Panc1 (cell line): ENCODE data around the gene PLIN4. TPM values are rescaled to one million over a fixed set of nuclear protein-coding genes. Genes with fewer than 3 reads are reported as not detected.

Source experiments
- ATAC-seq: fragments of 200-7000 bp; cut with Tn5 transposase; 2 replicates; pipeline ENCODE4 v1.9.1; 2020; ENCODE audit warnings: mild to moderate bottlenecking, moderate library complexity
- BruUV-seq: library from RNA; stranded (reverse); fragments of 400-500 nt; replicated peaks from 2 replicates; lab custom pipeline; 2021; lab: Mats Ljungman, UMichigan
- CTCF ChIA-PET: fragments of 300-600 bp; sonication (Branson Sonifier 250); formaldehyde crosslinking; loops from one replicate; lab custom pipeline; 2022; ENCODE audit warnings: antibody characterized with exemption; lab: Charles Lee
- POLR2A ChIA-PET: fragments of 300-600 bp; sonication (Branson Sonifier 250); formaldehyde crosslinking; loops from one replicate; lab custom pipeline; 2022; ENCODE audit warnings: antibody characterized with exemption; lab: Charles Lee
- DNase-seq: peaks from one replicate; pipeline ENCODE4 v3.0.0-alpha.2; 2010; ENCODE audit warnings: low read depth, low spot score
- H3K27ac ChIP-seq: 2 replicates; pipeline ENCODE4 v1.5.1; 2011; ENCODE audit warnings: mild to moderate bottlenecking, low read length, inconsistent platforms
- H3K27me3 ChIP-seq: fragments of 200-500 bp; sonication (Bioruptor generic); 2 replicates; pipeline ENCODE4 v1.6.0; 2014; ENCODE audit warnings: low read length, inconsistent platforms; ENCODE audit not compliant: control insufficient read depth, insufficient read depth
- H3K36me3 ChIP-seq: fragments of 200-500 bp; sonication (Bioruptor generic); 2 replicates; pipeline ENCODE4 v1.5.1; 2014; ENCODE audit warnings: inconsistent platforms, mild to moderate bottlenecking, low read length, moderate library complexity; ENCODE audit not compliant: control insufficient read depth, insufficient read depth
- H3K4me1 ChIP-seq: 2 replicates; pipeline ENCODE4 v1.5.1; 2011; ENCODE audit warnings: inconsistent platforms, mild to moderate bottlenecking, low read length, moderate library complexity; ENCODE audit not compliant: control insufficient read depth, insufficient read depth
- H3K4me3 ChIP-seq, 2 experiments: 2 replicates each; pipeline ENCODE4 v1.5.1; 2011 to 2012; ENCODE audit warnings: low read depth in 2 of 2, low read length in 2 of 2, mild to moderate bottlenecking in 2 of 2, inconsistent platforms in 1 of 2, moderate library complexity in 1 of 2
- H3K9me3 ChIP-seq: fragments of 200-500 bp; sonication (Bioruptor generic); 2 replicates; pipeline ENCODE4 v1.5.1; 2014; ENCODE audit warnings: low read depth, mild to moderate bottlenecking, inconsistent platforms, low read length, moderate library complexity; ENCODE audit not compliant: control insufficient read depth, insufficient read depth
- CTCF ChIP-seq: fragments of 450-650 bp; IDR thresholded peaks from 2 replicates; pipeline ENCODE4 v1.5.1; 2017; ENCODE audit warnings: mild to moderate bottlenecking
- POLR2AphosphoS5 ChIP-seq: IDR thresholded peaks from 2 replicates; pipeline ENCODE4 v1.6.1; 2012; ENCODE audit warnings: mild to moderate bottlenecking, low read depth, low read length, moderate library complexity
- REST ChIP-seq, 2 experiments: IDR thresholded peaks; 2 replicates each; pipeline ENCODE4 v1.6.1; 2011 to 2012; ENCODE audit warnings: low read depth in 2 of 2, control low read depth in 1 of 2, low read length in 1 of 2, mild to moderate bottlenecking in 1 of 2, moderate library complexity in 1 of 2; ENCODE audit not compliant: insufficient read depth in 1 of 2
- SIN3A ChIP-seq: IDR thresholded peaks from 2 replicates; pipeline ENCODE4 v1.6.1; 2012; ENCODE audit warnings: low read depth, mild to moderate bottlenecking, low read length, moderate library complexity, borderline replicate concordance; ENCODE audit not compliant: insufficient read depth
- TCF7L2 ChIP-seq: IDR thresholded peaks from 2 replicates; pipeline ENCODE4 v1.6.1; 2011; ENCODE audit warnings: mild to moderate bottlenecking, low read depth, low read length, inconsistent platforms
- in situ Hi-C: cut with HindIII; loops from 2 replicates; pipeline ENCODE4 v1.10.0; 2016; ENCODE audit warnings: low sequenced_read_pairs, low pct_unique_long_range_greater_than_20kb
- intact Hi-C: fragments of 100-400 bp; cut with micrococcal nuclease; formaldehyde crosslinking; loops from one replicate; pipeline ENCODE4 v1.10.0; 2022; ENCODE audit not compliant: unreplicated experiment
- total RNA-seq: library from RNA; stranded (reverse); gene quantifications from one replicate; pipeline ENCODE4 v1.2.1, GENCODE V29; 2021; ENCODE audit not compliant: unreplicated experiment

PLIN4 gene
- total RNA-seq, 1 experiment from 2014 or later = 10.2 TPM

GRCh38 chr19:4497770-4498389 lies 20.4 kb downstream of the PLIN4 start:
- intact Hi-C loops = no loop called here
- Histone ChIP-seq H3K4me3 (no peak overlapping the region), H3K27me3 (no peaks in the 10 kb centered on the region), H3K9me3 (no peaks in the 10 kb centered on the region), H3K4me1 (no peaks in the 10 kb centered on the region), H3K36me3 (no peaks in the 10 kb centered on the region), H3K27ac (no peak overlapping the region)
- ChIA-PET POLR2A (no interaction called here), CTCF (no interaction called here)
- in situ Hi-C loops = no loop called here
- DNase-seq (no peak), ATAC-seq (no peak)
- TF ChIP-seq TCF7L2 (no peak), CTCF (no peak), POLR2AphosphoS5 (no peak), SIN3A (no peak), REST (IDR thresholded peaks at IDR 0.05; ENCODE audit: insufficient read depth in 1 of 2, low read depth in 2 of 2, low read length in 1 of 2) (no peak)
- BruUV-seq = no TSS peak

GRCh38 chr19:4496304-4496703 lies 22.0 kb downstream of the PLIN4 start:
- H3K36me3 ChIP-seq = no peaks in the 10 kb centered on the region
- H3K27ac ChIP-seq = no peak overlapping the region
- in situ Hi-C loops = no loop called here
- DNase-seq (no peak), ATAC-seq (no peak)
- no peaks in the 10 kb centered on the region for H3K9me3 ChIP-seq
- no TSS peak for BruUV-seq
- no peaks in the 10 kb centered on the region for H3K4me1 ChIP-seq
- intact Hi-C loops = no loop called here
- no peak for TF ChIP-seq POLR2AphosphoS5
- TF ChIP-seq CTCF = no peak
- TF ChIP-seq REST (IDR thresholded peaks at IDR 0.05; ENCODE audit: insufficient read depth in 1 of 2, low read depth in 2 of 2, low read length in 1 of 2) = no peak
- TF ChIP-seq TCF7L2 = no peak
- H3K4me3 ChIP-seq = no peak overlapping the region
- H3K27me3 ChIP-seq = no peaks in the 10 kb centered on the region
- ChIA-PET POLR2A (no interaction called here), CTCF (no interaction called here)
